H1 (cell line): ENCODE results near the gene WNT8B. TPM values are rescaled to one million over a fixed set of nuclear protein-coding genes. Genes with fewer than 3 reads are reported as not detected.

Experiments used
- CHD7 ChIP-seq: fragments of 300-600 bp; sonication (generic); IDR thresholded peaks from 2 replicates; pipeline ENCODE4 v1.7.1; 2012; ENCODE audit warnings: low read length, moderate library complexity, mild to moderate bottlenecking, inconsistent platforms; ENCODE audit not compliant: insufficient replicate concordance
- KDM5A ChIP-seq: fragments of 200-600 bp; IDR thresholded peaks from 2 replicates; pipeline ENCODE4 v1.7.1; 2012; ENCODE audit warnings: mild to moderate bottlenecking, low read length, inconsistent platforms, mixed read lengths
- polyA plus RNA-seq, 7 experiments: library from polyadenylated mRNA; depleted of rRNA in 3 of 7; stranded (reverse) in 5 of 7; unstranded in 2 of 7; fragments of >200 nt in 5 of 7; fragments of 200-250 nt in 2 of 7; gene quantifications; 1 replicate in 5 of 7; 2 replicates in 1 of 7; 4 replicates in 1 of 7; pipeline versions ENCODE4 v1.2.1 to v1.2.3, GENCODE V29; 2011 to 2013; ENCODE audit warnings: missing spikeins in 2 of 7, mixed read lengths in 2 of 7
- total RNA-seq: library from RNA; stranded (reverse); fragmentation: NEBNext Ultra II Directional; extraction: Animal tissue kit (Norgen Biotek cat#: 25700); gene quantifications from 2 replicates; pipeline ENCODE4 v1.2.1, GENCODE V29; 2021

WNT8B gene
- total and polyA plus RNA-seq, 2 of the 8 experiments (the other 6 are each of a cell fraction or from before 2014, with no cell fraction given): 0.20 to 0.67 TPM

- TF ChIP-seq CHD7 (no peak), KDM5A (no peak)
These were observed 65.5 kb downstream of the WNT8B start (continued) for GRCh38 chr10:100528123-100528886.
